GM12892 (cell line): ENCODE results near the gene IGFBPL1.

Experiments used
- POLR2A ChIP-seq: IDR thresholded peaks from 2 replicates; pipeline ENCODE4 v1.6.1; 2011; ENCODE audit warnings: low read depth, low read length, control low read depth
- POLR2AphosphoS5 ChIP-seq: IDR thresholded peaks from 2 replicates; pipeline ENCODE4 v1.6.1; 2011; ENCODE audit warnings: low read depth, low read length, control low read depth
- TAF1 ChIP-seq: IDR thresholded peaks from 2 replicates; pipeline ENCODE4 v1.6.1; 2011; ENCODE audit warnings: low read depth, mild to moderate bottlenecking, control low read depth, low read length, borderline replicate concordance

DNA sequence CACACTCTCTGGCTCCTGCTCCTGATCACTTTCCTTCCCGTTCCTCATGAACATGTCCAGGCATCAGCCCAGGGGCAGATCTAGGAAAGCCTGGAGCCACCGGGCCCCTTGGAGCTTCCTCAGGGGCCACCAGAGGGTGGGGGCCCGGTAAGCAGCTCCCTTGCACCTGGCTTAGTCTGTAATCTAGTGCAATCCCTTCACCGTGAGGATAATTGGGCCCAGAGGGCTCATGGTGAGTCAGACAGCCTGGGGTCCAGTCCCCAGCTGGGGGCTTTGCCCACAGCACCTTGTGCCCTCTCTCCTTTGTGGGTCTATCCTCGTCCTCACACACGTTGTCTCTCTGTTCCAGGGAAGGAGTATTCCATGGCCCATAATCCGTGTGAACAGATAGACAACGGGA, 42.1 kb downstream of the IGFBPL1 start:
- TF ChIP-seq POLR2A (no peak), POLR2AphosphoS5 (no peak), TAF1 (no peak)
